WERI-Rb-1 (cell line): ENCODE measurements around the gene UTF1.

Experiments
- DNase-seq: peaks from one replicate; pipeline ENCODE4 v3.0.0-alpha.2; 2020
- H3K27ac ChIP-seq: fragments of 250-450 bp; sonication (Bioruptor Pico); 2 replicates; pipeline ENCODE4 v1.5.1; 2020; ENCODE audit warnings: mild to moderate bottlenecking, moderate library complexity
- H3K27me3 ChIP-seq: fragments of 250-450 bp; sonication (Bioruptor Pico); 2 replicates; pipeline ENCODE4 v1.5.1; 2021; ENCODE audit warnings: mild to moderate bottlenecking, low read depth, moderate library complexity; ENCODE audit not compliant: insufficient read depth, severe bottlenecking
- H3K36me3 ChIP-seq: fragments of 250-450 bp; sonication (Bioruptor Pico); 2 replicates; pipeline ENCODE4 v1.5.1; 2020; ENCODE audit warnings: mild to moderate bottlenecking, moderate library complexity
- H3K4me3 ChIP-seq: 2 replicates; pipeline ENCODE4 v1.5.1; 2011; ENCODE audit warnings: low read depth, mild to moderate bottlenecking, control low read depth, low read length
- H3K9me3 ChIP-seq: fragments of 250-450 bp; sonication (Bioruptor Pico); 2 replicates; pipeline ENCODE4 v1.5.1; 2021; ENCODE audit warnings: mild to moderate bottlenecking, moderate library complexity; ENCODE audit not compliant: severe bottlenecking
- TF ChIP-seq, protein P1 (sequence below): IDR thresholded peaks from 2 replicates; pipeline ENCODE4 v1.5.1; 2011; ENCODE audit warnings: low read depth, mild to moderate bottlenecking, control low read depth, inconsistent platforms, low read length

Gene UTF1

GRCh38 chr10:133272301-133272963 is 42.4 kb downstream of the UTF1 start:
- Histone ChIP-seq H3K27ac (no peak overlapping the region), H3K4me3 (no peak overlapping the region), H3K36me3 (no peaks in the 10 kb centered on the region), H3K27me3 (peaks cover 10% of the 10 kb centered on the region), H3K9me3 (no peaks in the 10 kb centered on the region)
- TF ChIP-seq, protein P1, sequence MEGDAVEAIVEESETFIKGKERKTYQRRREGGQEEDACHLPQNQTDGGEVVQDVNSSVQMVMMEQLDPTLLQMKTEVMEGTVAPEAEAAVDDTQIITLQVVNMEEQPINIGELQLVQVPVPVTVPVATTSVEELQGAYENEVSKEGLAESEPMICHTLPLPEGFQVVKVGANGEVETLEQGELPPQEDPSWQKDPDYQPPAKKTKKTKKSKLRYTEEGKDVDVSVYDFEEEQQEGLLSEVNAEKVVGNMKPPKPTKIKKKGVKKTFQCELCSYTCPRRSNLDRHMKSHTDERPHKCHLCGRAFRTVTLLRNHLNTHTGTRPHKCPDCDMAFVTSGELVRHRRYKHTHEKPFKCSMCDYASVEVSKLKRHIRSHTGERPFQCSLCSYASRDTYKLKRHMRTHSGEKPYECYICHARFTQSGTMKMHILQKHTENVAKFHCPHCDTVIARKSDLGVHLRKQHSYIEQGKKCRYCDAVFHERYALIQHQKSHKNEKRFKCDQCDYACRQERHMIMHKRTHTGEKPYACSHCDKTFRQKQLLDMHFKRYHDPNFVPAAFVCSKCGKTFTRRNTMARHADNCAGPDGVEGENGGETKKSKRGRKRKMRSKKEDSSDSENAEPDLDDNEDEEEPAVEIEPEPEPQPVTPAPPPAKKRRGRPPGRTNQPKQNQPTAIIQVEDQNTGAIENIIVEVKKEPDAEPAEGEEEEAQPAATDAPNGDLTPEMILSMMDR = no peak
- DNase-seq = no peak

- TF ChIP-seq, protein P1 = no peak
Measured at GRCh38 chr10:133272964-133273420, 43.0 kb downstream of the UTF1 start.

GRCh38 chr10:133273534-133274143 is 43.6 kb downstream of the UTF1 start:
- Histone ChIP-seq H3K27me3 (peaks cover 10% of the 10 kb centered on the region), H3K27ac (no peak overlapping the region), H3K36me3 (peaks cover under 1% of the 10 kb centered on the region; the same call in 1 of the 2 replicates), H3K4me3 (no peak overlapping the region), H3K9me3 (no peaks in the 10 kb centered on the region)
- DNase-seq = no peak
- TF ChIP-seq, protein P1 = no peak

More at GRCh38 chr10:133272964-133273420, 43.0 kb downstream of the UTF1 start:
- Histone ChIP-seq H3K9me3 (no peaks in the 10 kb centered on the region), H3K4me3 (no peak overlapping the region), H3K36me3 (no peaks in the 10 kb centered on the region), H3K27me3 (peaks cover 10% of the 10 kb centered on the region), H3K27ac (no peak overlapping the region)
- no peak for DNase-seq

DNA sequence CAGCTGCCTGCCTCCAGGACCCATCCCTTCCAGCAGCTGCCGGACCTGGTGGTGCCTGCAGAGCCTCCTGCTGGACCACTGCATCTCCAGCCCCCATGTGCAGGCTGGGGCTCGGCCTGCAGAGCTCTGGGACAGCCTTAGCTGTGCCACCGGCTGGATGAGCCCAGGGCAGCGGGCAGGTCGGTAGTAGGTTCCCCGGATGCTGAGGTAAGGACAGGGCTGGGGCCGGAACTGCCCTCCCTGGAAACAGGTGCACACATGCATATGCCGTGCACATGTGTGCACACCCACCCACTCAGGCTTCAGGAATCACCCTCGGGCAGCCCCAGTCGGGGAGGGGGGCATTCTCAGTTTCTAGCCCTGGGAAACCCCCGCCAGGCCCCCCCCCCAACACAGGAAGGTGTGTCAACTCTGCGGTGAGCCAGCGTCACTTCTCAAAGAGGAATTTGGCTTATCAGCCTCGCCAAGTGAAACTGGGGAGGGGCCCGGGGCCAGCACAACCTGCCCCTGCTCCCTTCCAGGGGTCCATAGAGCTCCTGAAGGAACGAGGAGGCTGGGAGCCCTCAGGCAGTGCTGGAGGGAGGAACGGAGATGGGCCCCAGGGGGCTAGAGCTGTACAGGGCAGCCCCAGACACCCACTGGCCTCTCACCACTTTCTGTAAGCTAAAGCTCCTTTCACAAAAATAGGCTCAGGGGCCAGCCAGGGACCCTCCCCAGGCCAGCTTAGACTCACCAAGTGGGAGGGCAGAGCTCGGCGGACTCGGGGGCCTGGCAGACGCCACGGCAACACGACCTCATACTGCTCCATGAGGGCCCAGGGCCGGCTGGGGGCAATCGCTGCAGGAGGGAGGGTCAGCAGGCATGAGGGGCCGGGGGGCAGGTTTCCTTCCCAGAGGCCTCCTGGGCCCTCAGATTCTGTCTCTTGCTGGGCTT is 45.0 kb downstream of the UTF1 start:
- no peak for DNase-seq
- no peak overlapping the region for H3K27ac ChIP-seq
- H3K27me3 ChIP-seq = peaks cover 10% of the 10 kb centered on the region
- H3K9me3 ChIP-seq = no peaks in the 10 kb centered on the region
- H3K36me3 ChIP-seq = peaks cover 4% of the 10 kb centered on the region; the same call in 1 of the 2 replicates
- no peak overlapping the region for H3K4me3 ChIP-seq
- TF ChIP-seq, protein P1 = 0 out of 2 replicates have a peak, but pooled peaks have one; percentile 22

DNA sequence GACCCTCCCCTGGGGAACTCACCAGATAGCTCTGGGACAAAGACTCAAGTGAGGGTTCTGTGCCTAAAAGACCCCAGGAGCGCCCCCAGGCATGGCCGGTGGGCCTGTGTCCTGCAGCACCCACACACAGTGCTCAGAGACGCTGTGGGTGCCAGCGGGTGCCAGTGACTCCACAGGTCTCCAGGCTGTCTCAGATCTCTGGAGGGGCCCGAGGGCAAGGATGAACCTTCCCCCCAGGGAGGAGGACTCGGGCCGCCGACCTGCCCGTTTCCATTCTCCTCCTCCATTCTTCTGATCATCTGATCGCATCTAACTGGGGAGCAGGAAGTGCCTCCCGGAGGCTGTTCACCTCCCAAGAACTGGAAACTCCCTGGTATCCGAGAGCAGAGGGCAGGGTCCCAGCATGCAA is 45.7 kb downstream of the UTF1 start:
- H3K36me3 ChIP-seq = peaks cover 4% of the 10 kb centered on the region; the same call in 1 of the 2 replicates
- H3K27ac ChIP-seq = no peak overlapping the region
- no peak for DNase-seq
- TF ChIP-seq, protein P1 = 0 out of 2 replicates have a peak, but pooled peaks have one; percentile 12
- H3K27me3 ChIP-seq = peaks cover 10% of the 10 kb centered on the region
- H3K4me3 ChIP-seq = no peak overlapping the region
- no peaks in the 10 kb centered on the region for H3K9me3 ChIP-seq
